ENCODE results near the gene ZMIZ1.

The ZMIZ1 gene

GRCh38 chr10:79107736-79108264, 39.0 kb downstream of the ZMIZ1 start:
- no peak for DNase-seq (ENCODE audit: low read depth, low spot score)
- no peak overlapping the region for H3K4me3 ChIP-seq (ENCODE audit: low read length)

- no peak for DNase-seq (ENCODE audit: low read depth, low spot score)
- no peak overlapping the region for H3K4me3 ChIP-seq (ENCODE audit: low read length)
Observed at GRCh38 chr10:79108728-79109127, 40.0 kb downstream of the ZMIZ1 start.

DNA sequence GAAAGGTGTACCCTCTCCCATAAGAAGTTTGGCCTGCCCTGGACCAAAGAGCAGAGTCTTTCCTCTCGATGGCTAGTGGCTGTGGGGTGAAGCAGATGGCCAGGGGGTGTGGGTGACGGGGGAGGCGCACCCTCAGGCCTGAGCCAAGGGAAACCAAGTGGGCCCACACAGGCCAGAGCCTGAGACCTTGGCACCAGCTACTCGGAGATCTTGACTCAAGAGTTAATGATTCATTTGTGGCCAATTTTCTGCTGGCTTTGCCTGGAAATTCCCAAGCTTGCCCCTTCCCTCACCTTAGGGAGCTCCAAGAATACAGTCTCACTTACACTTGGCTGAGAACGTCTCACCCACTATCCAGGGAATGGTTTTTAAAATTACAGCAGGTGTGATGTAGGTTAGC, 42.7 kb downstream of the ZMIZ1 start:
- no peak for DNase-seq (ENCODE audit: low read depth, low spot score)
- no peak overlapping the region for H3K4me3 ChIP-seq (ENCODE audit: low read length)

GRCh38 chr10:79111846-79112614, 43.3 kb downstream of the ZMIZ1 start:
- no peak overlapping the region for H3K4me3 ChIP-seq (ENCODE audit: low read length)
- no peak for DNase-seq (ENCODE audit: low read depth, low spot score)

DNA sequence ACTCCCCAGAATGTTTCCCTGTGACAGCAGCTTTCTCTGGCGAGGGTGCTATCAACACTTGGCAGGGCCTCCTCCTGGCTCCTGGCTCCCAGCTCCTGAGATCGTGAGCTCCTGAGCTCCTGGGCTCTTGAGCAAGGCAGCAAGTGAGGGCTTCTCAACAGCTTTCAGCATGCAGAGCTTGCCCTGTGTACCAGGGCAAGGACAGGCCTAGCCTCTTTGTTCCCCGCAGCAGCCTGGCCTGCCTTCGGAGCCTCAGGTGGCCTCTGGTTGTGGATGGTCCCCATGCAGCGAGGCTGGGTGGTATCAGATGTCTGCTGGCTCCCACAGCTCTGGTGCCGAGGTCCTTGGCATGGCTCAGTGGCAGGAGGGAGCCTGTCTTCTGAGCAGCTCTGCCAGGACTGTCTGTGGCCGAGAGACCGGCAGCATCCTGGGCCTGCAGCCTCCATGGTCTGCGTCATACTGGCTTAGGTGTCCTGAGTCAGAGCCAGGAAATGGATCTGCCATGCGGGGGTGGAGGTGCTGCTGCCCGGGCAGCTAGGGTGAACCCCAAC, 44.2 kb downstream of the ZMIZ1 start:
- H3K4me3 ChIP-seq (ENCODE audit: low read length): no peak overlapping the region

GRCh38 chr10:79113827-79114226, 45.1 kb downstream of the ZMIZ1 start:
- no peak overlapping the region for H3K4me3 ChIP-seq (ENCODE audit: low read length)
- DNase-seq (ENCODE audit: low read depth, low spot score): no peak

More for the DNA sequence above, 44.2 kb downstream of the ZMIZ1 start:
- DNase-seq (ENCODE audit: low read depth, low spot score): no peak

GRCh38 chr10:79115302-79115701, 46.5 kb downstream of the ZMIZ1 start:
- DNase-seq (ENCODE audit: low read depth, low spot score): no peak
- no peak overlapping the region for H3K4me3 ChIP-seq (ENCODE audit: low read length)

GRCh38 chr10:79116368-79116767, 47.6 kb downstream of the ZMIZ1 start:
- no peak for DNase-seq (ENCODE audit: low read depth, low spot score)
- H3K4me3 ChIP-seq (ENCODE audit: low read length): no peak overlapping the region

- H3K4me3 ChIP-seq (ENCODE audit: low read length): no peak overlapping the region
- DNase-seq (ENCODE audit: low read depth, low spot score): no peak
Observed at GRCh38 chr10:79116801-79117723, 48.3 kb downstream of the ZMIZ1 start.

- DNase-seq (ENCODE audit: low read depth, low spot score): no peak
- no peak overlapping the region for H3K4me3 ChIP-seq (ENCODE audit: low read length)
Observed at GRCh38 chr10:79118286-79119202, 49.8 kb downstream of the ZMIZ1 start.

DNA sequence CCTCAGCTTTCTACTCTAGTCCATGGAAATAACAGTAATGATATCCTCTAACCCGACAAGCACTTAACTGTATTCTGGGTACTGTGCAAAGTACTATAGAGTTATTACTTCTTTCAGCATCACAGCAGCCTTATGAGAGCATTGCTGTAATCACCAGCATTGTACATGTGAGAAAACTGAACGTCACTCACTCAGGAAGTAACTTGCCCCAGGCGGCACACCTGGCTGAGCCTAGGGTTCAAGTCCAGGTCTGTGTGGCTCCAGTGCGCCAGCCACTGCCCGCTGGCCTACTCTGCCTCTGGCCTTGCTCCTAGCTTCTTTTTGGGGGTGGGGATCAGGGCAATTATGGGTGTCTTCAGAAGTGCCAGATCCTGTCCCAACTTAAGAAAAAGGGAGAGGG, 50.5 kb downstream of the ZMIZ1 start:
- DNase-seq (ENCODE audit: low read depth, low spot score): no peak
- no peak overlapping the region for H3K4me3 ChIP-seq (ENCODE audit: low read length)

DNA sequence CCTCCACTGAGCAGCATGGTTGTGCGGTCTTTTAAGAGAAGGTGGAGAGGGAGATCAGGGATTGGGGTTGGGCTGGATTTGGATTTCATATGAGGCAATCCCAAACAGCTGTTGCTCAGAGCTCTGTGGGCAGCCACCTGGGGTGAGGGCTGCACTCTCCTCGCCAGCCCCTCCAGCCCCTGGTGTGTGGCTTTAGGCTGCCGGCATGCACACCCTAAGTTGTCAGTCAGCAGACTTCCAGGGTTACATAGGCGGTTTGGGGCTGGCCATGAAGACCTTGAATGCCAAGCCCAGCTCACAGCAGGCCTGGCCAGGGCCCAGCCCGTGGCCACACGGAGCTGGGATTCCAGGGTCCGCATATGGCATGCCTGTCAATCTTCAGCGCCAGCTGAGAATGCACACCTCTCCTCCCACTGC, 54.8 kb downstream of the ZMIZ1 start:
- no peak for DNase-seq (ENCODE audit: low read depth, low spot score)
- no peak overlapping the region for H3K4me3 ChIP-seq (ENCODE audit: low read length)

- no peak for DNase-seq (ENCODE audit: low read depth, low spot score)
- no peak overlapping the region for H3K4me3 ChIP-seq (ENCODE audit: low read length)
Observed at GRCh38 chr10:79124066-79124465, 55.3 kb downstream of the ZMIZ1 start.

GRCh38 chr10:79125092-79125491, 56.3 kb downstream of the ZMIZ1 start:
- DNase-seq (ENCODE audit: low read depth, low spot score): peak; percentile 72
- H3K4me3 ChIP-seq (ENCODE audit: low read length): no peak overlapping the region

GRCh38 chr10:79126351-79127080, 57.8 kb downstream of the ZMIZ1 start:
- H3K4me3 ChIP-seq (ENCODE audit: low read length): no peak overlapping the region
- no peak for DNase-seq (ENCODE audit: low read depth, low spot score)

DNA sequence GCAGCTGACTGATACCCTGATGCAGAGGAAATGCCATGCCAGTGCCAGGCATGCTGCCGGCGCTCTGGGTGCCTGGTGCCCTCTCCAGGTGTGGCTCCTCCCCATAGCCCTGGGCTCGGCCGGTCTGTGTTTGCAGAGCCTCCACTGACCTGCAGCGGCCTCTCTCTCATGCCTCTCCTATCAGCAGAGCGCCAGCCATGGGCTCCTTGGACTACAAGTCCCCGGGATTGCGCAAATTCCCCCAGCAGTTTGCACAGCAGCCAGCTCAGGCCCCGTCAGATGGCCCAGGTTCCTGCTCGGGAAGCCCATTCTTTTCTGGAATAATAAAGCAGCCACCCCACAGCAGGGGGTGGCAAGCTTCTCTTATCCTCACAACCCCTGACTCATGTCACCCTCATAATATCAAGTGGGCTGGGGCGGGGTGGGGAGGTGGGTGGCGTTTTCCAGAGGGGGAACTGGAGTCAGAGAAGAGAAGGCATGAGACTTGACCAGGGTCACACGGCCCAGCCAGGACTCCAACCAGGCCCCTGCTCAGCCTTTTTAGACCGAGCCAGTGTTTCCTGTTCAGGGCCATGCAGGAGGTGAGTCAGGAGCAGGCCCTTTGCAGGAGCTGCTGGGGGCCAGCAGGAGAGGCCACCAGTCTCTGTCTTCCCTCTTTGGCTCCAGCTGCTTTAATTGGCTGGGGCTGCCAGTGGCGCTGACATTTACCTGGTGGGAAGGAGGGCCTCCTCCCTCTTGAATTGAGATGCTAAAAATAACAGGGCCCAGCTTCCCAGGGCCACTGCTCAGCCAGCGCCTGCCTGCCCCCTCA, 58.6 kb downstream of the ZMIZ1 start:
- no peak for DNase-seq (ENCODE audit: low read depth, low spot score)
- H3K4me3 ChIP-seq (ENCODE audit: low read length): no peak overlapping the region

DNA sequence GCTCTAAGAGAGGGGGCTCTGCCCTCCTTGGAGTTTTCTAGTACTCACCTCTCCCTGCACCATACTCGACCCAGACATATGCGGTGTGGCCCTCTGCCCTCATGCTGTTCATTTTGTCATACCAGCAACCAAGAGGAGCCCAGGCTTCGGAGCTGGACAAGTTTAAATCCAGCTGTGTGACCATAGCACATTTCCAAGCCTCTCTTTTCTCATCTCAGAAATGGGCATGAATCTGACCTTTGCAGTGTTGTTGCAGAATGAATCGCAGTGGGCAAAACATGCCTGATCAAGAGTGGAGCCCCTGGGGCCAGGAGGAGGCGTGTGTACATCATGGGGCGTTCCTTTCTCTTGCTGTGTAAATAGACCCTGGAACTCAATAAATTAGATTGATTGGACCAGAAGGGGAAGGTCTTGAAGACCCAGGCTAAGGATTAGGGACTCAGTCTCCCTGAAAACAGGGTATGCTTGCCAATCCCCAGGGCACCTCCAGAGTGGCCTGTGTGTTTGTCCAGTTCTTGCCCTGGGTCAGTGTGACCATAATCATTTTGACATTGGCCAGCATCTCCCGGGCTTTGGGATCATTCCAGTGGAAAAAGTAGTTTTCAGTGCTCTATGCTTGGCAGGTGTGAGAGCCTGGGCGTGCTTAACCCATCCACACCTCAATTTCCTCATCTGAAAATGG, 59.6 kb downstream of the ZMIZ1 start:
- DNase-seq (ENCODE audit: low read depth, low spot score): no peak
- no peak overlapping the region for H3K4me3 ChIP-seq (ENCODE audit: low read length)

Measured in Jurkat, Clone E6-1 (cell line).